ENCODE measurements around the gene LAIR1.
A peak's percentile ranks its signal among the peaks of the same experiment; 100 is the strongest.

The LAIR1 gene

DNA sequence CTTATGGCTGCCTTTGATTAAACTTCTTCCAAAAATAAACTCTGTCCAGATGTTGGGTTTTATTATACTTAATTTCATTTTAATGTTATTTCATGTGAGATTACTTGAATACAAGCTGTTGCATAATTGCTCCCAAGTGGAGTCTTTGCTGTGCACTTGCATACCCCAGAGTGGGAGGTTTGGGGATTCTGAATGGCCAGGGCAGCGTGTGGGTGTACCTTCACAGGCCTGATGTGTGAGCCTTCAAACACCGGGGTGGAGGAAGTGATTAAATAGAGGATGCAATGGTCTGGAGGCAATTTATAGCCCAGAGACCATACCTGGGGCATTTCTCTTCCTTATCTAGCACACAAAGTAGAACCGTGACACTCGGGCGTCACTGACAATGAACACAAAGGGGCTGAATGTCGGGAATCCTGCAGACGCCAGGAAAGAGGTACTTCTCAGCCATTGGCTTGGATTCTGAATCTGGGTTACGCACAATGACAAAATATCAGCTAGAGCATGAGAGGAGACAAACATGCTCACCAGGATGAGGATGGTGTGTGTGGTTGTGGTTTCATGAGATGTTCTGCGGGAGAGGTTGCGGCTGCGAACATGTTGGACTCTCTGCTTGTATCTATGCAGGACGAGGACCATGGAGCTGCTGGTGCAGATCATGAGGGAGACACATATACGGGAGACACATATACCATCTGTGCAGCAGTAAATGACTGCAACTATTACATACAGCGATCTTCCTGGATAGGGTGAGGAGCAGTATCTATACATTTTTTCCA lies 44.6 kb downstream of the LAIR1 start:
- no peak for DNase-seq (ENCODE audit: low read depth in 1 of 2, low spot score in 1 of 2)
- no peak overlapping the region for H3K4me3 ChIP-seq (replicated peaks; ENCODE audit: insufficient read depth, low read length)
- no peak overlapping the region for H3K27ac ChIP-seq (replicated peaks)
- no peaks in the 10 kb centered on the region for H3K27me3 ChIP-seq (ENCODE audit: insufficient read depth, poor library complexity, severe bottlenecking)
- TF ChIP-seq, protein P1, sequence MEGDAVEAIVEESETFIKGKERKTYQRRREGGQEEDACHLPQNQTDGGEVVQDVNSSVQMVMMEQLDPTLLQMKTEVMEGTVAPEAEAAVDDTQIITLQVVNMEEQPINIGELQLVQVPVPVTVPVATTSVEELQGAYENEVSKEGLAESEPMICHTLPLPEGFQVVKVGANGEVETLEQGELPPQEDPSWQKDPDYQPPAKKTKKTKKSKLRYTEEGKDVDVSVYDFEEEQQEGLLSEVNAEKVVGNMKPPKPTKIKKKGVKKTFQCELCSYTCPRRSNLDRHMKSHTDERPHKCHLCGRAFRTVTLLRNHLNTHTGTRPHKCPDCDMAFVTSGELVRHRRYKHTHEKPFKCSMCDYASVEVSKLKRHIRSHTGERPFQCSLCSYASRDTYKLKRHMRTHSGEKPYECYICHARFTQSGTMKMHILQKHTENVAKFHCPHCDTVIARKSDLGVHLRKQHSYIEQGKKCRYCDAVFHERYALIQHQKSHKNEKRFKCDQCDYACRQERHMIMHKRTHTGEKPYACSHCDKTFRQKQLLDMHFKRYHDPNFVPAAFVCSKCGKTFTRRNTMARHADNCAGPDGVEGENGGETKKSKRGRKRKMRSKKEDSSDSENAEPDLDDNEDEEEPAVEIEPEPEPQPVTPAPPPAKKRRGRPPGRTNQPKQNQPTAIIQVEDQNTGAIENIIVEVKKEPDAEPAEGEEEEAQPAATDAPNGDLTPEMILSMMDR (IDR thresholded peaks at IDR 0.05; ENCODE audit: insufficient read depth, low read length): no peak
- TF ChIP-seq REST (IDR thresholded peaks at IDR 0.05; ENCODE audit: insufficient replicate concordance, low read depth): no peak
- no peak for TF ChIP-seq SPI1 (IDR thresholded peaks at IDR 0.05; ENCODE audit: borderline replicate concordance, low read depth)
- no peak for TF ChIP-seq POLR2AphosphoS5 (IDR thresholded peaks at IDR 0.05; ENCODE audit: low read depth)
- TF ChIP-seq GABPA (IDR thresholded peaks at IDR 0.05; ENCODE audit: low read depth): no peak

DNA sequence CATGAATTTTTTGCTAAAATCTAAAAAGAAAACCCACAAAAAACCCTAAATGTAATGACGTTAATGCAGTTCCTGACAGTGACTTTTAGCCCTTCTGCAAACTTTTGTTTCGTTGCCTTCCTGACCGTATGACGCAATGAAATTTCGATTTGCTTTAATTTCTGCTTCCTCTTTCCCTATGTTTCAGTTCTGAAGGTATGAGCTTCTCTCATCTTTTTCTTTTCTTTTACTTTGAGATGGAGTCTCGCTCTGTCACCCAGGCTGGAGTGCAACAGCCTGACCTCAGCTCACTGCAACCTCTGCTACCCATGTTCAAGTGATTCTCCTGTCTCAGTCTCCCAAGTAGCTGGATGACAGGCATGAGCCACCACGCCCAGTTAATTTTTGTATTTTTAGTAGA lies 45.7 kb downstream of the LAIR1 start:
- Histone ChIP-seq H3K27me3 (ENCODE audit: insufficient read depth, poor library complexity, severe bottlenecking) (peaks cover under 1% of the 10 kb centered on the region), H3K27ac (replicated peaks) (no peak overlapping the region), H3K4me3 (replicated peaks; ENCODE audit: insufficient read depth, low read length) (no peak overlapping the region)
- no peak for TF ChIP-seq POLR2AphosphoS5 (IDR thresholded peaks at IDR 0.05; ENCODE audit: low read depth)
- TF ChIP-seq, protein P1 (IDR thresholded peaks at IDR 0.05; ENCODE audit: insufficient read depth, low read length): no peak
- TF ChIP-seq SPI1 (IDR thresholded peaks at IDR 0.05; ENCODE audit: borderline replicate concordance, low read depth): peak; percentile 38; the same call in 1 of the 2 replicates
- peak in 1 of 2 experiments; percentile 54 for DNase-seq (ENCODE audit: low read depth in 1 of 2, low spot score in 1 of 2)

GRCh38 chr19:54317965-54318240 lies 46.8 kb downstream of the LAIR1 start:
- no peak for DNase-seq (ENCODE audit: low read depth in 1 of 2, low spot score in 1 of 2)
- H3K27me3 ChIP-seq (ENCODE audit: insufficient read depth, poor library complexity, severe bottlenecking): peaks cover 2% of the 10 kb centered on the region
- no peak overlapping the region for H3K27ac ChIP-seq (replicated peaks)
- TF ChIP-seq POLR2AphosphoS5 (IDR thresholded peaks at IDR 0.05; ENCODE audit: low read depth) (no peak), REST (IDR thresholded peaks at IDR 0.05; ENCODE audit: insufficient replicate concordance, low read depth) (no peak), SPI1 (IDR thresholded peaks at IDR 0.05; ENCODE audit: borderline replicate concordance, low read depth) (no peak), GABPA (IDR thresholded peaks at IDR 0.05; ENCODE audit: low read depth) (no peak)
- TF ChIP-seq, protein P1 (IDR thresholded peaks at IDR 0.05; ENCODE audit: insufficient read depth, low read length): no peak
- no peak overlapping the region for H3K4me3 ChIP-seq (replicated peaks; ENCODE audit: insufficient read depth, low read length)

Measured in HL-60 (cell line).